HG03571 (cell line): Measurements from ENCODE around the gene TXNRD1.

Experiments
- ATAC-seq: cut with Tn5 transposase; IDR thresholded peaks from one replicate; pipeline ENCODE4 v1.9.1; 2021; ENCODE audit not compliant: unreplicated experiment

Gene TXNRD1

GRCh38 chr12:104360157-104360556 lies 144.6 kb downstream of the TXNRD1 start:
- ATAC-seq, result no peak

- ATAC-seq, result no peak
Measured at GRCh38 chr12:104360983-104361707, 145.6 kb downstream of the TXNRD1 start.

GRCh38 chr12:104365921-104366410 lies 150.4 kb downstream of the TXNRD1 start:
- no peak for ATAC-seq

- ATAC-seq, result no peak
Measured at GRCh38 chr12:104369708-104370107, 154.1 kb downstream of the TXNRD1 start.

- ATAC-seq, result no peak
Measured at GRCh38 chr12:104371043-104371870, 155.7 kb downstream of the TXNRD1 start.

GRCh38 chr12:104372061-104372720 lies 156.6 kb downstream of the TXNRD1 start:
- no peak for ATAC-seq

GRCh38 chr12:104372721-104373335 lies 157.2 kb downstream of the TXNRD1 start:
- no peak for ATAC-seq

GRCh38 chr12:104374071-104374470 lies 158.5 kb downstream of the TXNRD1 start:
- no peak for ATAC-seq

GRCh38 chr12:104374806-104375205 lies 159.2 kb downstream of the TXNRD1 start:
- no peak for ATAC-seq

GRCh38 chr12:104375775-104376174 lies 160.2 kb downstream of the TXNRD1 start:
- no peak for ATAC-seq

- ATAC-seq, result no peak
Measured at GRCh38 chr12:104376650-104377513, 161.3 kb downstream of the TXNRD1 start.

GRCh38 chr12:104377514-104377812 lies 161.9 kb downstream of the TXNRD1 start:
- ATAC-seq, result no peak

GRCh38 chr12:104378427-104378826 lies 162.8 kb downstream of the TXNRD1 start:
- no peak for ATAC-seq

GRCh38 chr12:104381341-104381730 lies 165.8 kb downstream of the TXNRD1 start:
- no peak for ATAC-seq

GRCh38 chr12:104381731-104382480 lies 166.3 kb downstream of the TXNRD1 start:
- ATAC-seq, result no peak

GRCh38 chr12:104384141-104384880 lies 168.7 kb downstream of the TXNRD1 start:
- ATAC-seq, result no peak

- no peak for ATAC-seq
Measured at GRCh38 chr12:104385510-104385909, 169.9 kb downstream of the TXNRD1 start.

- no peak for ATAC-seq
Measured at GRCh38 chr12:104386461-104386860, 170.9 kb downstream of the TXNRD1 start.

GRCh38 chr12:104387190-104387589 lies 171.6 kb downstream of the TXNRD1 start:
- ATAC-seq, result no peak
